Measurements from ENCODE around the gene FANCI.

FANCI gene

GRCh38 chr15:89243691-89244573 is at the start of gene FANCI:
Gene FANCI, plus strand, starts transcription at chr15:89243979. Its CDS starts 3,669 bp downstream, at chr15:89247648.
- DNase-seq (ENCODE audit: low spot score): peak; percentile 94

- no peak for DNase-seq (ENCODE audit: low spot score)
Observed at GRCh38 chr15:89194608-89195007, 49.2 kb upstream of the FANCI start.

- DNase-seq (ENCODE audit: low spot score): no peak
Observed at GRCh38 chr15:89195836-89196235, 47.9 kb upstream of the FANCI start.

GRCh38 chr15:89196241-89196640 is 47.5 kb upstream of the FANCI start:
- no peak for DNase-seq (ENCODE audit: low spot score)

GRCh38 chr15:89196994-89197393 is 46.8 kb upstream of the FANCI start:
- no peak for DNase-seq (ENCODE audit: low spot score)

GRCh38 chr15:89197503-89197971 is 46.2 kb upstream of the FANCI start:
- DNase-seq (ENCODE audit: low spot score): no peak

- DNase-seq (ENCODE audit: low spot score): no peak
Observed at GRCh38 chr15:89198196-89198595, 45.6 kb upstream of the FANCI start.

GRCh38 chr15:89198934-89199333 is 44.8 kb upstream of the FANCI start:
- no peak for DNase-seq (ENCODE audit: low spot score)

- DNase-seq (ENCODE audit: low spot score): no peak
Observed at GRCh38 chr15:89199746-89200145, 44.0 kb upstream of the FANCI start.

GRCh38 chr15:89200182-89200581 is 43.6 kb upstream of the FANCI start:
- DNase-seq (ENCODE audit: low spot score): no peak

- no peak for DNase-seq (ENCODE audit: low spot score)
Observed at GRCh38 chr15:89201465-89202005, 42.2 kb upstream of the FANCI start.

GRCh38 chr15:89203705-89204273 is 40.0 kb upstream of the FANCI start:
- no peak for DNase-seq (ENCODE audit: low spot score)

GRCh38 chr15:89205991-89206585 is 37.7 kb upstream of the FANCI start:
- no peak for DNase-seq (ENCODE audit: low spot score)

- DNase-seq (ENCODE audit: low spot score): peak; percentile 80
Observed at GRCh38 chr15:89206908-89207331, 36.9 kb upstream of the FANCI start.

GRCh38 chr15:89208256-89208655 is 35.5 kb upstream of the FANCI start:
- DNase-seq (ENCODE audit: low spot score): no peak

GRCh38 chr15:89209057-89209456 is 34.7 kb upstream of the FANCI start:
- DNase-seq (ENCODE audit: low spot score): no peak

GRCh38 chr15:89211678-89212170 is 32.1 kb upstream of the FANCI start:
- no peak for DNase-seq (ENCODE audit: low spot score)

- no peak for DNase-seq (ENCODE audit: low spot score)
Observed at GRCh38 chr15:89215627-89216026, 28.2 kb upstream of the FANCI start.

GRCh38 chr15:89217031-89217430 is 26.7 kb upstream of the FANCI start:
- DNase-seq (ENCODE audit: low spot score): no peak

GRCh38 chr15:89217686-89218376 is 25.9 kb upstream of the FANCI start:
- no peak for DNase-seq (ENCODE audit: low spot score)

GRCh38 chr15:89218531-89218930 is 25.2 kb upstream of the FANCI start:
- DNase-seq (ENCODE audit: low spot score): no peak

GRCh38 chr15:89221543-89221942 is 22.2 kb upstream of the FANCI start, which contains the start of gene RLBP1:
Gene RLBP1, minus strand, starts transcription at chr15:89221579. Its CDS starts 2,604 bp downstream, at chr15:89218975.
- no peak for DNase-seq (ENCODE audit: low spot score)
